ENCODE measurements around the gene ARID3C. TPM values are rescaled to one million over a fixed set of nuclear protein-coding genes. Genes with fewer than 3 reads are reported as not detected.

Gene ARID3C
- total and polyA plus RNA-seq, 2 experiments from 2014 or later: 0.49 TPM; not detected in 1

- ATAC-seq: no peak
- no peak overlapping the region for H2AFZ ChIP-seq
Observed at GRCh38 chr9:34571481-34571810, 57.4 kb downstream of the ARID3C start.

More at GRCh38 chr9:34571481-34571810, 57.4 kb downstream of the ARID3C start:
- H3K4me2 ChIP-seq: no peak overlapping the region
- no peaks in the 10 kb centered on the region for H4K20me1 ChIP-seq (replicated peaks; ENCODE audit: insufficient read depth)
- peaks cover 3% of the 10 kb centered on the region; the same call in 1 of the 2 replicates for H3F3A ChIP-seq (replicated peaks; ENCODE audit: low read depth)
- peaks cover 11% of the 10 kb centered on the region for H3K27me3 ChIP-seq (ENCODE audit: insufficient read depth)
- no peak for TF ChIP-seq EZH2phosphoT487 (IDR thresholded peaks at IDR 0.05; ENCODE audit: unreplicated experiment)
- TF ChIP-seq CTCF (conservative IDR thresholded peaks at IDR 0.05; ENCODE audit: low read depth in 2 of 2): no peak
- TF ChIP-seq NANOG (IDR thresholded peaks at IDR 0.05; ENCODE audit: borderline replicate concordance): no peak
- no peak for TF ChIP-seq ZNF462 (CRISPR knock-in tag; IDR thresholded peaks at IDR 0.05)
- TF ChIP-seq ETS1 (IDR thresholded peaks at IDR 0.05): no peak
- no peak for TF ChIP-seq CREB1 (CRISPR knock-in tag; IDR thresholded peaks at IDR 0.05; ENCODE audit: low read depth)
- no peak for TF ChIP-seq ZNF114 (CRISPR knock-in tag; IDR thresholded peaks at IDR 0.05)
- TF ChIP-seq EZH2 (IDR thresholded peaks at IDR 0.05; ENCODE audit: low read depth, unreplicated experiment): no peak
- no peak for TF ChIP-seq REST (IDR thresholded peaks at IDR 0.05; ENCODE audit: unreplicated experiment)
- TF ChIP-seq JUNB (IDR thresholded peaks at IDR 0.05; ENCODE audit: unreplicated experiment): no peak
- TF ChIP-seq ZNF331 (CRISPR knock-in tag; IDR thresholded peaks at IDR 0.05; ENCODE audit: low read depth): no peak
- no peak for TF ChIP-seq POLR2AphosphoS5 (IDR thresholded peaks at IDR 0.05; ENCODE audit: low read depth)
- H3K4me1 ChIP-seq (ENCODE audit: insufficient read depth): peaks cover 23% of the 10 kb centered on the region
- Mint-ChIP-seq H3K4me1 (peaks cover 47% of the 10 kb centered on the region), H3K36me3 (ENCODE audit: low read depth) (no peaks in the 10 kb centered on the region; the same call in 2 of the 3 replicates), H3K27me3 (ENCODE audit: insufficient read depth, low read depth, poor library complexity) (peaks cover 29% of the 10 kb centered on the region), H3K4me3 (no peak overlapping the region), H3K9me3 (no peaks in the 10 kb centered on the region; the same call in 2 of the 3 replicates), H3K27ac (no peak overlapping the region)
- no peak overlapping the region for H3K27ac ChIP-seq (ENCODE audit: low read depth)
- DNase-seq (ENCODE audit: low spot score): no peak
- no peaks in the 10 kb centered on the region for H3K79me2 ChIP-seq (replicated peaks; ENCODE audit: insufficient read depth)
- no peaks in the 10 kb centered on the region for H3K36me3 ChIP-seq (ENCODE audit: insufficient read depth)
- no peak overlapping the region for H3K4me3 ChIP-seq
- H3K9me2 ChIP-seq (ENCODE audit: insufficient read depth): no peaks in the 10 kb centered on the region

Measured in GM23338 (cell line).